Measurements from ENCODE around the gene KIF19. TPM values are rescaled to one million over a fixed set of nuclear protein-coding genes. Genes with fewer than 3 reads are reported as not detected.

Gene KIF19
- total RNA-seq, 1 donor from 2014 or later, result 0.23 TPM

GRCh38 chr17:74307984-74308773 lies 17.8 kb upstream of the KIF19 start:
- no peak for DNase-seq
- TF ChIP-seq CTCF (IDR thresholded peaks at IDR 0.05), result no peak
- intact Hi-C loops (cut with DNase I), result no loop called here
- no peaks in the 10 kb centered on the region for H3K27me3 ChIP-seq
- H3K36me3 ChIP-seq, result no peaks in the 10 kb centered on the region
- H3K27ac ChIP-seq, result no peak overlapping the region
- no peaks in the 10 kb centered on the region for H3K9me3 ChIP-seq
- peak; percentile 33 for ATAC-seq
- H3K4me1 ChIP-seq, result no peaks in the 10 kb centered on the region
- H3K4me3 ChIP-seq, result no peak overlapping the region

GRCh38 chr17:74309902-74310301 lies 16.1 kb upstream of the KIF19 start:
- intact Hi-C loops (cut with DNase I), result no loop called here
- no peaks in the 10 kb centered on the region for H3K4me1 ChIP-seq
- no peaks in the 10 kb centered on the region for H3K9me3 ChIP-seq
- no peaks in the 10 kb centered on the region for H3K36me3 ChIP-seq
- no peak overlapping the region for H3K27ac ChIP-seq
- H3K27me3 ChIP-seq, result no peaks in the 10 kb centered on the region
- no peak overlapping the region for H3K4me3 ChIP-seq
- no peak for TF ChIP-seq CTCF (IDR thresholded peaks at IDR 0.05)
- no peak for DNase-seq
- no peak for ATAC-seq

GRCh38 chr17:74314877-74315276 lies 11.1 kb upstream of the KIF19 start:
- no peaks in the 10 kb centered on the region for H3K4me1 ChIP-seq

GRCh38 chr17:74316220-74316619 lies 9.8 kb upstream of the KIF19 start:
- Histone ChIP-seq H3K4me1 (no peaks in the 10 kb centered on the region), H3K4me3 (no peak overlapping the region), H3K9me3 (no peaks in the 10 kb centered on the region), H3K27ac (no peak overlapping the region), H3K27me3 (no peaks in the 10 kb centered on the region), H3K36me3 (no peaks in the 10 kb centered on the region)
- DNase-seq, result no peak
- TF ChIP-seq CTCF (IDR thresholded peaks at IDR 0.05), result no peak
- ATAC-seq, result no peak
- intact Hi-C loops (cut with DNase I), result no loop called here

More at GRCh38 chr17:74314877-74315276, 11.1 kb upstream of the KIF19 start:
- DNase-seq (no peak), ATAC-seq (no peak)
- Histone ChIP-seq H3K9me3 (no peaks in the 10 kb centered on the region), H3K36me3 (no peaks in the 10 kb centered on the region), H3K27me3 (no peaks in the 10 kb centered on the region), H3K4me3 (no peak overlapping the region), H3K27ac (no peak overlapping the region)
- intact Hi-C loops (cut with DNase I), result no loop called here
- no peak for TF ChIP-seq CTCF (IDR thresholded peaks at IDR 0.05)

GRCh38 chr17:74317071-74317470 lies 9.0 kb upstream of the KIF19 start:
- no peaks in the 10 kb centered on the region for H3K36me3 ChIP-seq
- intact Hi-C loops (cut with DNase I), result no loop called here
- no peaks in the 10 kb centered on the region for H3K4me1 ChIP-seq
- ATAC-seq, result no peak
- no peak overlapping the region for H3K4me3 ChIP-seq
- H3K27me3 ChIP-seq, result no peaks in the 10 kb centered on the region
- H3K9me3 ChIP-seq, result no peaks in the 10 kb centered on the region
- H3K27ac ChIP-seq, result no peak overlapping the region
- DNase-seq, result no peak
- TF ChIP-seq CTCF (IDR thresholded peaks at IDR 0.05), result no peak
